GM21423 (cell line): ENCODE results near the gene FAM181B.

Experiments used
- ATAC-seq: cut with Tn5 transposase; IDR thresholded peaks from one replicate; pipeline ENCODE4 v1.9.1; 2021; ENCODE audit warnings: mild to moderate bottlenecking, moderate library complexity; ENCODE audit not compliant: unreplicated experiment

Gene FAM181B

DNA sequence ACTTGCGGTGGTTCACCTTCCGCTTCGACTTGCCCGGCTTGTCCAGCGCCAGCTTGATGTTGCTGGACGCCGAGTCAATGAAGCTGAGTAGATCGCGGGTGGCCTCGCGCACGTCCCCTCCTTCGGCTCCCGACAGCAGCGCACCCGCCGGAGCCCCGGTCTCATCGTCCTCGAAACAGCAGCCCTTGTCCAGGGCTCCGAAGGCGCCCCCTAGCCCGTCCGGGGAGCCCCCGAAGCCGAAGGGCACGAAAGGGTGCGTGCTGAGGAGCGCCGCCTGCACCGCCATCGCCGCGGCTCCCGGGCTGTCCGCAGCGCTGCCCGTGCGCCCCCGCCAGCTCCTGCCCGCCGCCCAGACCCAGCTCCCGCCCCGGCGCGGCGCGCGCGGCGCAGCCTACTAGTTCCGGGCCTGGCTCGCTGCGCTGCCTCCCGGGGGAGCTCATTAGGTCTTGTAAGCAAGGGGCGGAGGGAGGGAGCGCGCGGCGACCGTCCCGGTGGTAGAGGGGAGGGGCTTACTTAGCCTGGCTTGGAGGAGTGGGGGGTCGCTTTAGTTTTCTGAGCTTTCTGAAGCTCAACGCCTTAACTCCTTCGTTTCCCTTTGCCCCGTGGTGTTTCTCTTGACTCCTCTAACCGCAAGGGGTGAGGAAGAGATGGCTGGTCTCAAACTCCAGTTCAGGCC lies at the start of gene FAM181B:
FAM181B (minus strand) TSS at position 421 of the 676 bp plus-strand sequence; CDS start at position 286, 135 bp downstream.
- no peak for ATAC-seq

- no peak for ATAC-seq
Measured at GRCh38 chr11:82782825-82783374, 49.2 kb upstream of the FAM181B start.

DNA sequence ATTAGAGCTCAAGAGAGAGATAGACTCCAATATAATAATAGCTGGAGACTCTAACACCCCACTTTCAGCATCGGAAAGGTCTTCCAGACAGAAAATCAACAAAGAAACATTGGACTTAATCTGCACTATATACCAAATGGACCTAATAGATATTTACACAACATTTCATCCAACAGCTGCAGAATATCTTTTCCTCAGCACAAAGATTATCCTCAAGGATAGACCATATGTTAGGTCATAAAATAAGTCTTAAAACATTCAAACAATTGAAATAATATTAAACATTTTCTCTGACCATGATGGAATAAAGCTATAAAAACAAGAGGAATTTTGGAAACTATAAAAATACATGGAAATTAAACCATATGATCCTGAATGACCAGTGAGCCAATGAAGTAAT lies 45.1 kb upstream of the FAM181B start:
- no peak for ATAC-seq

DNA sequence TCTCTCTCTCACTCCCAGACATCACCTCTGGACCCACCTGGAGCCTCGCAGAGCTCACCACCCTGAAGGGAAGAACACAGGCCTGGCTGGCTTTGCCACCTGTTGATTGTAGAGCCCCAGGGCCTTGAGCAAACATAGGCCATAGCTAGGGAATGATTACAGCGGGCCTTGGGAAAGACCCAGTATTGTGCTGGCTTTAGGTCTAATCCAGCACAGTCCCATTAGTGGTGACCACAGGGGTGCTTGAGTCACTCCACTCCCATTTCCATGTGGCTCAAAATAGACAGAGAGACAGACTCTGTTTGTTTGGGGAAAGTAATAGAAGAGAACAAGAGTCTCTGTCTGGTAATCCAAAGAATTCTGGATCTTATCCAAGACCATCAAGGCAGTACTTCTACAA lies 42.7 kb upstream of the FAM181B start:
- no peak for ATAC-seq

DNA sequence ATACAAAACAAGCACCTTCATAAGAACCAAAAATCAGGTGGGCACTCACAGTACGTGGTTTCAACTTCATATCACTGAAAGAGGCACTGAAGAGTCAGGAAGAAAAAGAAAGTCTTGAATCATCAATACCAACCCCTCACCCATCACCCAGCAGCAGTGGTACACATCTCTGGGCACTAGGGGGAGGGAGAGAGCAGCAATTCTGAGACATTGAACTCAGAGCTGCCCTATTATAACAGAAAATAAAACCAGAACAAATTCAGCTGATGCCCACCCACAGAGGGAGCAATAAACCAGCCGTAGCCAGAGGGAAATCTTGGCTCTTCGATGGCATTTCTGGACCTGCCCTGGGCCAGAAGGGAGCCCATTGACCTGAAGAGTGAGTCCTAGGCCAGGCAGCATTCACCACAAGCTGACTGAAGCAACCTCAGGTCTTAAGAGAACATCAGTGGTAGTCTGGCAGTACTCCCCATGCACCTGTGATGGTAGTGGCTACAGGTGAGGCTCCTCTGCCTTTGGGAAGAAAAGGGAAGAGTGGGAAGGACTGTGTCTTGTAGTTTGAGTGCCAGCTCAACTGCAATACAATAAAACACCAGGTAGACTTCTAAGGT lies 42.2 kb upstream of the FAM181B start:
- peak; percentile 99 for ATAC-seq

- no peak for ATAC-seq
Measured at GRCh38 chr11:82775218-82775617, 41.6 kb upstream of the FAM181B start.

DNA sequence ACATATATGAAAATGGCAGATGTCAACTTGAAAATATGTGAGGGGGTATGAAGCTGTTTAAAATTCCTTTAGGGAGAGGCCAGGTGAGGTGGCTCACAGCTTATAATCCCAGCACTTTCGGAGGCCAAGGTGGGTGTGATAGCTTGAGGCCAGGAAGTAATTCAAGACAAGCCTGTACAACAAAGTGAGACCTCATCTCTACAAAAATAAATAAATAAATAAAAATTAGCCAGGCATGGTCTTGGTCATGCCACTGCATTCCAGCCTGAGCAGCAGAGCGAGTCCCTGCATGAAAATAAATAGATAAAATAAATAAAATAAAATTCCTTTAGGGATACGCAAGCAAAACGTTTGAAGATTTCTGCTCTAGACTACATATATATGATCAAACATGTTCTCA lies 38.1 kb upstream of the FAM181B start:
- ATAC-seq: no peak

GRCh38 chr11:82767123-82767522 lies 33.5 kb upstream of the FAM181B start:
- ATAC-seq: no peak

DNA sequence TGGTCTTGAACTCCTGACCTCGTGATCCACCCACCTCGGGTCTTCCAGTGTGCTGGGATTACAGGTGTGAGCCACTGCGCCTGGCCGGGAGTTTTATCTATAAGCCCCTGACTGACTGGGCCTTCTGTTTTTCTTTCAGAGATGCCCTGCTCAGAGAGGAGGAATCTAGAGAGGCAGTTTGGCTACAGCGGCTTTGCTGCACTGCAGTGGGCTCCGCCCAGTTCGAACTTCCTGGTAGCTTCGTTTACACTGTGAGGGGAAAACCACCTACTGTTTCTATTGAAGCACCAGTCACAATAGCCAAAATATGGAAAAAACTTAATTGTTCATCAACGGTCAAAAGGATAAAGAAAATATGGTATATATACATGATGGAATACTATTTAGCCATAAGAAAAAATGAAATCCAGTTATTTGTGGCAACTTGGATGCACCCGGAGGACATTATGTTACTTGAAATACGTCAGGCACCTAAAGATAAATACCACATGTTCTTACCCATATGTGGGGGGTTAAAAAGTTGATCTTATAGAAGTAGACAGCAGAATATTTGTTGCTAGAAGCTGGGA lies 31.9 kb upstream of the FAM181B start:
- no peak for ATAC-seq

DNA sequence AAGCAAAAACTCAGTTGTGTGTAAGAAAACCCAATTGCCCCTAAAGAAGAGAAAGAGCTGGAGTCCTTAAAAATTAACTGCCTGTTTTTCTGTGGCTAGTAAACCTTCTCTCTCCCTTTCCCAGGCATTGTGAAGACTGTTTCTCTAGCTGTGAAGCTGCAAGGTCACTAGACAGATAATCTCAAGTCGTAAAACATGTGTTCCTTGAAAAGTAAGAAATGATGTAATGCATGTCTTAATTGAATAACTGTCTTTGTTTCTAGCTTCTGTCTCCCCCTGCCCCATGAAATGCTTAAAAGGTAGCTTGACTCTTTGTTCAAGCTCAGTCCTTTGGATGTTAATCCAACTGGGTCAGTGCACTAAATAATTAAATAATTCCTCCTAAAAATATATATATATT lies 29.5 kb upstream of the FAM181B start:
- ATAC-seq: no peak

GRCh38 chr11:82759649-82760048 lies 26.0 kb upstream of the FAM181B start:
- ATAC-seq: no peak

DNA sequence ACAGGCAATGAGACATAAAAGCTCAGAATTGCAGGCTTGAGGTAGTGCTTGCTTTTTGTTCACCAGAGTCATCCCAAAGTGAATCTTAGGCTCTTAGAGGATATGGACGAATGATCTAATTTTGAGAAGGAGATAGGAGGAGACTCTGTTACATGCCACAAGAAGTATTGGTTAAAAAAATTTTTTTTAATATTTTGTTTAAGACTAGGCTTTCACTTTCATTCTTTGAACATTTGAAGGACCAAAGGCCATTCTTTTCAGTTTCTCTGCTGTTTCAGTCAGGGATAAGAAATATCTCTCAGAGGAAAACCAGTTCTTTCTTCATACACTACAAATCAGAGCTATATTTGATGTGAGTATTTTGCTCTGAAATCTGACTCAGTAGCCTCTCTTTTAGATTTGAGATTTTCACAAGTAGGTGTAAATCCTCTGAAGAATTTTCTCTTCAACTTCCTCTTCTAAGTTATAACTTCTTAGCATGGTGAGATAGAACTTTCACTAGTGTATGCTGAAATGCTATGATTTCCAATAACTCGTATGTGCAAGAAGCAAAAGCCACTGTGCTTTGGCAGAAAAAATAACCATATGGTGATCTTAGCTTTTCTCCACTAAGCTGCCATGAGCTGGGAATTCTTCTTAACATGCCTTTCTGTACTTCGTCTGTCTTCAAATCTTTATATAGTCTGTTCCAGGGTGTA lies 24.1 kb upstream of the FAM181B start:
- ATAC-seq: no peak

- no peak for ATAC-seq
Measured at GRCh38 chr11:82756765-82757639, 23.3 kb upstream of the FAM181B start.

- ATAC-seq: no peak
Measured at GRCh38 chr11:82754410-82754809, 20.7 kb upstream of the FAM181B start.

DNA sequence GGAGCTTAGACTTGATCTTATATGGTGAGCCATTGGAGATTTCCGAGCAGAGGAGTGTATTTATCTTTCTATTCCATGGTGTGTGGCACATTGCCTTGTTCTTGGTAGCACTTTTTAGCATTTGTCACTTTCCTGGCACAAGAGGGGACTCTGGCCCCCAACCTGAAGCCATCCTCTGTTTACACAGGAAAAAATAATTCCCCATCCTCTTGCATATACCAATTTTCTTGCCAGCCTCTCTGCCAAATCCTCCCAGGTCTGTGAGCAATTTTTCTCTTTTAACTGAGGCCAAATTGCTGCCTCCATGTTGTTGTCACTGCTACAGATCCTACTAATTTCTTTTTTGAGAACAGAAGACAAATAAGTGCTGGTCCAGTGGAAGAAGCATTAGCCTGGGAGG lies 20.3 kb upstream of the FAM181B start:
- no peak for ATAC-seq

- ATAC-seq: no peak
Measured at GRCh38 chr11:82752801-82753200, 19.1 kb upstream of the FAM181B start.

- ATAC-seq: peak; percentile 79
Measured at GRCh38 chr11:82750643-82751139, 17.0 kb upstream of the FAM181B start.

- no peak for ATAC-seq
Measured at GRCh38 chr11:82747471-82747870, 13.8 kb upstream of the FAM181B start.

DNA sequence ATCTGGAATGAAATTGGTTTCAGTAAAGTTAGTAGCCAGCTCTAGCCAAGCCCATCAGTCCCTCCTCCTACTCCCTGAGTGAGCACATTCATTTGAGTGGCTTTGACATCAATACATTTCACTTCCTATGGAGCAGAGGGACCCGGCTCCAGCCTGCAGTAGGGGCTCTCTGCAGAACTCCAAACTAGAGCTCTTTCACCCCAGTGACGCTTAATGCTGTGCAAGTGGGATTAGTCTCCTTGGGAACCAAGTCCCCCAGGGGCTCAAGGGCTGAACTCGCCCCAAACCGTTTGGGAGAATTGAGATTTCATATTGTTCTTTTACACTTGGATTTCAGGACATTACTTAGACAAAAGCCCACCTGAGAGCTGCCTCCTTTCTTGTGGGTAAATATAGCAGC lies 4.4 kb upstream of the FAM181B start:
- ATAC-seq: no peak

DNA sequence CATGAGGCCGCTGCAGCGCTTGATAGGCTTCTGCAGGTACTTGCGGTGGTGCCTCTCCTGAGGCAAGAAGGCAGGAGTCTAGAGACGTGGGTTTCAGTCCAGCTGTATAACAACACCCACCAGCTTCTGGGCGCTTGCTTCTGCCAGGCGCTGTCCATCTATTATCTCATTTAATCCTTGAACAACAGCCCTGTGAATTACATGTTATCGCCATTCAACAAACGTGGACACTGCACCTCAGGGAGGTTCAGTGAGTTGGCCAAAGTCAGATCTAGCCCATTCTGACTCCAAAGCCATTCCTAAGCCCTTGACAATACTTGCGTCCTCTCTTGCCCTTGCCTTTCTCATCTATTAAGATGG lies 436 bp upstream of the FAM181B start:
- ATAC-seq: no peak
